ENCODE measurements around the gene SFT2D1. TPM values are rescaled to one million over a fixed set of nuclear protein-coding genes. Genes with fewer than 3 reads are reported as not detected.

The SFT2D1 gene
- total RNA-seq, 2 experiments from 2014 or later: 39.0 to 42.6 TPM

GRCh38 chr6:166355552-166355951 is 13.2 kb upstream of the SFT2D1 start:
- Mint-ChIP-seq H3K27me3 (peaks cover 14% of the 10 kb centered on the region), H3K4me1 (ENCODE audit: low read depth) (no peaks in the 10 kb centered on the region), H3K4me3 (no peak overlapping the region), H3K27ac (no peak overlapping the region), H3K9me3 (no peaks in the 10 kb centered on the region), H3K36me3 (ENCODE audit: low read depth) (no peaks in the 10 kb centered on the region)
- TF ChIP-seq CTCF (IDR thresholded peaks at IDR 0.05): no peak
- CTCF ChIA-PET: no interaction called here
- intact Hi-C loops (cut with micrococcal nuclease): no loop called here
- DNase-seq (no peak), ATAC-seq (no peak)
- POLR2A ChIA-PET: no interaction called here

GRCh38 chr6:166354965-166355364 is 12.6 kb upstream of the SFT2D1 start:
- POLR2A ChIA-PET: no interaction called here
- CTCF ChIA-PET: interaction anchor here (0.8 kb wide), 1 partner anchor 24 kb away, joined by 5 read pairs; no protein-coding TSS in a partner anchor
- DNase-seq (no peak), ATAC-seq (no peak)
- Mint-ChIP-seq H3K4me3 (no peak overlapping the region), H3K36me3 (ENCODE audit: low read depth) (no peaks in the 10 kb centered on the region), H3K27ac (no peak overlapping the region), H3K4me1 (ENCODE audit: low read depth) (no peaks in the 10 kb centered on the region), H3K9me3 (peaks cover 2% of the 10 kb centered on the region), H3K27me3 (peaks cover 14% of the 10 kb centered on the region)
- intact Hi-C loops (cut with micrococcal nuclease): no loop called here
- no peak for TF ChIP-seq CTCF (IDR thresholded peaks at IDR 0.05)

GRCh38 chr6:166354143-166354542 is 11.8 kb upstream of the SFT2D1 start:
- ATAC-seq: no peak
- TF ChIP-seq CTCF (IDR thresholded peaks at IDR 0.05): no peak
- Mint-ChIP-seq H3K36me3 (ENCODE audit: low read depth) (no peaks in the 10 kb centered on the region), H3K4me1 (ENCODE audit: low read depth) (no peaks in the 10 kb centered on the region), H3K9me3 (peaks cover 6% of the 10 kb centered on the region), H3K27me3 (peaks cover 12% of the 10 kb centered on the region), H3K4me3 (no peak overlapping the region), H3K27ac (no peak overlapping the region)
- intact Hi-C loops (cut with micrococcal nuclease): no loop called here
- DNase-seq: no peak
- ChIA-PET CTCF (no interaction called here), POLR2A (interaction anchor here (1.1 to 1.5 kb wide), 2 partner anchors 10 to 17 kb away, joined by 3 to 4 read pairs; no protein-coding TSS in a partner anchor)

GRCh38 chr6:166353507-166353906 is 11.2 kb upstream of the SFT2D1 start:
- CTCF ChIA-PET: no interaction called here
- DNase-seq (no peak), ATAC-seq (no peak)
- Mint-ChIP-seq H3K27me3 (peaks cover 8% of the 10 kb centered on the region), H3K4me3 (no peak overlapping the region), H3K9me3 (peaks cover 8% of the 10 kb centered on the region), H3K4me1 (ENCODE audit: low read depth) (peaks cover 2% of the 10 kb centered on the region), H3K36me3 (ENCODE audit: low read depth) (no peaks in the 10 kb centered on the region), H3K27ac (no peak overlapping the region)
- intact Hi-C loops (cut with micrococcal nuclease): no loop called here
- POLR2A ChIA-PET: interaction anchor here (1.1 to 1.5 kb wide), 2 partner anchors 9 to 16 kb away, joined by 3 to 4 read pairs; no protein-coding TSS in a partner anchor
- TF ChIP-seq CTCF (IDR thresholded peaks at IDR 0.05): no peak

GRCh38 chr6:166352923-166353322 is 10.6 kb upstream of the SFT2D1 start:
- CTCF ChIA-PET: no interaction called here
- TF ChIP-seq CTCF (IDR thresholded peaks at IDR 0.05): no peak

More at GRCh38 chr6:166352923-166353322, 10.6 kb upstream of the SFT2D1 start:
- no peak for DNase-seq
- H3K27me3 Mint-ChIP-seq: peaks cover 3% of the 10 kb centered on the region
- peaks cover 7% of the 10 kb centered on the region for H3K4me1 Mint-ChIP-seq (ENCODE audit: low read depth)
- H3K36me3 Mint-ChIP-seq (ENCODE audit: low read depth): no peaks in the 10 kb centered on the region
- peaks cover 8% of the 10 kb centered on the region for H3K9me3 Mint-ChIP-seq
- intact Hi-C loops (cut with micrococcal nuclease): no loop called here
- no peak overlapping the region for H3K4me3 Mint-ChIP-seq
- H3K27ac Mint-ChIP-seq: no peak overlapping the region
- no peak for ATAC-seq
- POLR2A ChIA-PET: interaction anchor here (1.1 to 1.5 kb wide), 2 partner anchors 9 to 15 kb away, joined by 3 to 4 read pairs; no protein-coding TSS in a partner anchor
